Mesendoderm (in vitro differentiated cells): ENCODE data around the gene ANKRD31.

Experiments used
- DNase-seq: peaks from one replicate; pipeline ENCODE4 v3.0.0; 2013
- H2AK5ac ChIP-seq: 2 replicates; pipeline ENCODE4 v1.6.1; 2013; ENCODE audit warnings: low read length, inconsistent platforms
- H2BK120ac ChIP-seq: 2 replicates; pipeline ENCODE4 v1.6.1; 2013; ENCODE audit warnings: low read depth, mild to moderate bottlenecking, low read length, moderate library complexity, mixed read lengths
- H2BK15ac ChIP-seq: replicated peaks from 2 replicates; pipeline ENCODE4 v1.6.1; 2013; ENCODE audit warnings: low read depth, mild to moderate bottlenecking, moderate library complexity
- H2BK5ac ChIP-seq: 2 replicates; pipeline ENCODE4 v1.6.1; 2013; ENCODE audit warnings: low read length, inconsistent platforms
- H3K18ac ChIP-seq: 2 replicates; pipeline ENCODE4 v1.6.1; 2013; ENCODE audit warnings: mild to moderate bottlenecking, low read length, mixed read lengths
- H3K23ac ChIP-seq: one replicate; pipeline ENCODE4 v1.6.1; 2013; ENCODE audit warnings: low read length
- H3K27ac ChIP-seq: 2 replicates; pipeline ENCODE4 v1.5.1; 2013; ENCODE audit warnings: low read depth, mild to moderate bottlenecking, inconsistent platforms, low read length, moderate library complexity
- H3K27me3 ChIP-seq: 2 replicates; pipeline ENCODE4 v1.6.1; 2013; ENCODE audit warnings: low read length, control low read depth, mild to moderate bottlenecking, inconsistent platforms; ENCODE audit not compliant: insufficient read depth, poor library complexity
- H3K36me3 ChIP-seq: 2 replicates; pipeline ENCODE4 v1.6.1; 2013; ENCODE audit warnings: low read length, inconsistent platforms; ENCODE audit not compliant: control insufficient read depth, insufficient read depth
- H3K4ac ChIP-seq: one replicate; pipeline ENCODE4 v1.6.1; 2013; ENCODE audit warnings: low read depth, mild to moderate bottlenecking, low read length, moderate library complexity
- H3K4me1 ChIP-seq: 2 replicates; pipeline ENCODE4 v1.6.1; 2013; ENCODE audit warnings: low read depth, low read length, inconsistent platforms; ENCODE audit not compliant: control insufficient read depth
- H3K4me2 ChIP-seq: 2 replicates; pipeline ENCODE4 v1.6.1; 2013; ENCODE audit warnings: low read length
- H3K4me3 ChIP-seq: 2 replicates; pipeline ENCODE4 v1.5.1; 2013; ENCODE audit warnings: mild to moderate bottlenecking, low read length
- H3K56ac ChIP-seq: one replicate; pipeline ENCODE4 v1.6.1; 2013; ENCODE audit warnings: low read length
- H3K79me1 ChIP-seq: 2 replicates; pipeline ENCODE4 v1.6.1; 2013; ENCODE audit warnings: low read length, inconsistent platforms
- H3K79me2 ChIP-seq: 2 replicates; pipeline ENCODE4 v1.6.1; 2013; ENCODE audit warnings: mild to moderate bottlenecking, low read length; ENCODE audit not compliant: control insufficient read depth, insufficient read depth
- H3K9ac ChIP-seq: 2 replicates; pipeline ENCODE4 v1.6.1; 2013; ENCODE audit warnings: low read length, inconsistent platforms
- H4K5ac ChIP-seq: one replicate; pipeline ENCODE4 v1.6.1; 2013; ENCODE audit warnings: low read length
- H4K8ac ChIP-seq: one replicate; pipeline ENCODE4 v1.6.1; 2013; ENCODE audit warnings: low read depth, mild to moderate bottlenecking, control low read depth, low read length, moderate library complexity
- WGBS: extraction: QIAGEN DNeasy Blood & Tissue Kit; methylation state at CpG from one replicate; pipeline ENCODE4 v1.1.7; 2013; ENCODE audit warnings: low lambda C conversion rate, missing lambda C conversion rate; ENCODE audit not compliant: insufficient coverage; ENCODE audit errors: extremely low coverage; 5-methylcytosine and 5-hydroxymethylcytosine counted together

The ANKRD31 gene

GRCh38 chr5:75057561-75057960 is 179.1 kb downstream of the ANKRD31 start:
- H4K5ac ChIP-seq, result no peak overlapping the region
- no peak overlapping the region for H3K56ac ChIP-seq
- H2BK120ac ChIP-seq, result no peak overlapping the region
- DNase-seq, result no peak
- H3K36me3 ChIP-seq, result no peaks in the 10 kb centered on the region
- no peak overlapping the region for H3K4me3 ChIP-seq
- H4K8ac ChIP-seq, result no peak overlapping the region
- H3K18ac ChIP-seq, result no peak overlapping the region
- WGBS, result no CpG with 5 or more reads among the region's 2 CpGs
- no peaks in the 10 kb centered on the region for H3K27me3 ChIP-seq
- no peaks in the 10 kb centered on the region for H3K79me2 ChIP-seq
- no peaks in the 10 kb centered on the region for H3K79me1 ChIP-seq
- peaks cover 7% of the 10 kb centered on the region for H3K4me1 ChIP-seq
- no peak overlapping the region for H2AK5ac ChIP-seq
- H3K4me2 ChIP-seq, result no peak overlapping the region
- H3K23ac ChIP-seq, result no peak overlapping the region
- no peak overlapping the region for H3K9ac ChIP-seq
- H3K4ac ChIP-seq, result no peak overlapping the region
- H3K27ac ChIP-seq, result no peak overlapping the region
- no peak overlapping the region for H2BK15ac ChIP-seq
- no peak overlapping the region for H2BK5ac ChIP-seq

- peaks cover 12% of the 10 kb centered on the region for H3K79me2 ChIP-seq
- peaks cover 14% of the 10 kb centered on the region for H3K4me1 ChIP-seq
- no peak overlapping the region for H2AK5ac ChIP-seq
- H3K4me2 ChIP-seq, result no peak overlapping the region
- peak overlapping the region; percentile 71 for H3K18ac ChIP-seq
- H3K27me3 ChIP-seq, result no peaks in the 10 kb centered on the region
- no peak overlapping the region for H2BK120ac ChIP-seq
- no peak overlapping the region for H2BK5ac ChIP-seq
- no peaks in the 10 kb centered on the region for H3K36me3 ChIP-seq
- no peak overlapping the region for H3K23ac ChIP-seq
- H3K56ac ChIP-seq, result peak overlapping the region; percentile 39
- peak; percentile 98 for DNase-seq
- no peak overlapping the region for H4K8ac ChIP-seq
- H3K27ac ChIP-seq, result peak overlapping the region; percentile 81
- no peaks in the 10 kb centered on the region for H3K79me1 ChIP-seq
- H3K9ac ChIP-seq, result no peak overlapping the region
- no CpG with 5 or more reads among the region's 1 CpG for WGBS
- H3K4ac ChIP-seq, result peak overlapping the region; percentile 7
- H4K5ac ChIP-seq, result no peak overlapping the region
- H3K4me3 ChIP-seq, result no peak overlapping the region
- H2BK15ac ChIP-seq, result no peak overlapping the region
Observed at GRCh38 chr5:75055727-75056144, 180.9 kb downstream of the ANKRD31 start.

GRCh38 chr5:75054134-75054930 is 182.3 kb downstream of the ANKRD31 start:
- Histone ChIP-seq H3K27ac (peak overlapping the region; percentile 91), H4K8ac (no peak overlapping the region), H3K4me1 (peaks cover 18% of the 10 kb centered on the region), H3K79me2 (peaks cover 21% of the 10 kb centered on the region), H2BK120ac (no peak overlapping the region), H3K4ac (peak overlapping the region; percentile 75), H3K23ac (no peak overlapping the region), H3K27me3 (no peaks in the 10 kb centered on the region), H3K56ac (peak overlapping the region; percentile 77), H2BK5ac (no peak overlapping the region), H3K4me3 (peak overlapping the region; percentile 44), H3K36me3 (no peaks in the 10 kb centered on the region), H4K5ac (no peak overlapping the region), H3K4me2 (peak overlapping the region; percentile 61), H3K9ac (peak overlapping the region; percentile 76), H2BK15ac (no peak overlapping the region), H3K18ac (peak overlapping the region; percentile 89), H2AK5ac (no peak overlapping the region), H3K79me1 (peaks cover 3% of the 10 kb centered on the region)
- no CpG with 5 or more reads among the region's 28 CpGs for WGBS
- DNase-seq, result peak; percentile 93

- Histone ChIP-seq H3K4me1 (peaks cover 18% of the 10 kb centered on the region), H3K36me3 (no peaks in the 10 kb centered on the region), H2BK120ac (peak overlapping the region; percentile 84), H3K27ac (peak overlapping the region; percentile 91), H3K4me2 (peak overlapping the region; percentile 61), H3K4ac (peak overlapping the region; percentile 73), H3K9ac (peak overlapping the region; percentile 76), H3K4me3 (peak overlapping the region; percentile 44), H2BK15ac (no peak overlapping the region), H3K79me2 (peaks cover 23% of the 10 kb centered on the region), H3K18ac (peak overlapping the region; percentile 89), H3K27me3 (no peaks in the 10 kb centered on the region), H3K79me1 (peaks cover 3% of the 10 kb centered on the region), H4K5ac (no peak overlapping the region), H4K8ac (peak overlapping the region; percentile 88), H3K56ac (peak overlapping the region; percentile 77), H2AK5ac (no peak overlapping the region), H3K23ac (no peak overlapping the region), H2BK5ac (no peak overlapping the region)
- WGBS, result no CpG with 5 or more reads among the region's 95 CpGs
- peak; percentile 90 for DNase-seq
Observed at GRCh38 chr5:75053304-75054133, 183.2 kb downstream of the ANKRD31 start.

- Histone ChIP-seq H3K56ac (peak overlapping the region; percentile 77), H3K23ac (no peak overlapping the region), H2BK120ac (peak overlapping the region; percentile 84), H3K36me3 (no peaks in the 10 kb centered on the region), H2AK5ac (no peak overlapping the region), H2BK5ac (no peak overlapping the region), H3K4me2 (peak overlapping the region; percentile 61), H4K5ac (no peak overlapping the region), H3K79me1 (peaks cover 3% of the 10 kb centered on the region), H3K9ac (peak overlapping the region; percentile 76), H4K8ac (peak overlapping the region; percentile 88), H3K4ac (peak overlapping the region; percentile 73), H3K4me3 (peak overlapping the region; percentile 44), H3K79me2 (peaks cover 27% of the 10 kb centered on the region), H2BK15ac (no peak overlapping the region), H3K27ac (peak overlapping the region; percentile 91), H3K18ac (peak overlapping the region; percentile 89), H3K27me3 (no peaks in the 10 kb centered on the region), H3K4me1 (peaks cover 18% of the 10 kb centered on the region)
- no peak for DNase-seq
- WGBS, result no CpG with 5 or more reads among the region's 40 CpGs
Observed at GRCh38 chr5:75053054-75053303, 183.7 kb downstream of the ANKRD31 start.
